Measurements from ENCODE around the gene SAXO1.

DNA sequence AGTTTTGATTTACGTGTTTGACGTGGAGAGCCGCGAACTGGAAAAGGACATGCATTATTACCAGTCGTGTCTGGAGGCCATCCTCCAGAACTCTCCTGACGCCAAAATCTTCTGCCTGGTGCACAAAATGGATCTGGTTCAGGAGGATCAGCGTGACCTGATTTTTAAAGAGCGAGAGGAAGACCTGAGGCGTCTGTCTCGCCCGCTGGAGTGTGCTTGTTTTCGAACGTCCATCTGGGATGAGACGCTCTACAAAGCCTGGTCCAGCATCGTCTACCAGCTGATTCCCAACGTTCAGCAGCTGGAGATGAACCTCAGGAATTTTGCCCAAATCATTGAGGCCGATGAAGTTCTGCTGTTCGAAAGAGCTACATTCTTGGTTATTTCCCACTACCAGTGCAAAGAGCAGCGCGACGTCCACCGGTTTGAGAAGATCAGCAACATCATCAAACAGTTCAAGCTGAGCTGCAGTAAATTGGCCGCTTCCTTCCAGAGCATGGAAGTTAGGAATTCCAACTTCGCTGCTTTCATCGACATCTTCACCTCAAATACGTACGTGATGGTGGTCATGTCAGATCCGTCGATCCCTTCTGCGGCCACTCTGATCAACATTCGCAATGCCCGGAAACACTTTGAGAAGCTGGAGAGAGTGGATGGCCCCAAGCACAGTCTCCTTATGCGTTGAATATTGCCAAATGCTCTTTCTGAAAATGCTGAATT, 17.1 kb upstream of the SAXO1 start:
- TF ChIP-seq, protein P1, sequence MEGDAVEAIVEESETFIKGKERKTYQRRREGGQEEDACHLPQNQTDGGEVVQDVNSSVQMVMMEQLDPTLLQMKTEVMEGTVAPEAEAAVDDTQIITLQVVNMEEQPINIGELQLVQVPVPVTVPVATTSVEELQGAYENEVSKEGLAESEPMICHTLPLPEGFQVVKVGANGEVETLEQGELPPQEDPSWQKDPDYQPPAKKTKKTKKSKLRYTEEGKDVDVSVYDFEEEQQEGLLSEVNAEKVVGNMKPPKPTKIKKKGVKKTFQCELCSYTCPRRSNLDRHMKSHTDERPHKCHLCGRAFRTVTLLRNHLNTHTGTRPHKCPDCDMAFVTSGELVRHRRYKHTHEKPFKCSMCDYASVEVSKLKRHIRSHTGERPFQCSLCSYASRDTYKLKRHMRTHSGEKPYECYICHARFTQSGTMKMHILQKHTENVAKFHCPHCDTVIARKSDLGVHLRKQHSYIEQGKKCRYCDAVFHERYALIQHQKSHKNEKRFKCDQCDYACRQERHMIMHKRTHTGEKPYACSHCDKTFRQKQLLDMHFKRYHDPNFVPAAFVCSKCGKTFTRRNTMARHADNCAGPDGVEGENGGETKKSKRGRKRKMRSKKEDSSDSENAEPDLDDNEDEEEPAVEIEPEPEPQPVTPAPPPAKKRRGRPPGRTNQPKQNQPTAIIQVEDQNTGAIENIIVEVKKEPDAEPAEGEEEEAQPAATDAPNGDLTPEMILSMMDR (conservative IDR thresholded peaks at IDR 0.05): no peak
- no peak for TF ChIP-seq ZFX (IDR thresholded peaks at IDR 0.05)

Data from C4-2B (cell line).